NCI-H1930 (cell line): ENCODE measurements around the gene NUP35.
"Not testable (repeated sequence)": the region's sequence is repeated elsewhere in the genome, so short reads cannot be mapped to it uniquely, and the experiment has no call there.

Source experiments
- DNase-seq, 2 experiments: peaks; one replicate each; lab custom pipeline; 2025; lab: John Stamatoyannopoulos, UW

The NUP35 gene

DNA sequence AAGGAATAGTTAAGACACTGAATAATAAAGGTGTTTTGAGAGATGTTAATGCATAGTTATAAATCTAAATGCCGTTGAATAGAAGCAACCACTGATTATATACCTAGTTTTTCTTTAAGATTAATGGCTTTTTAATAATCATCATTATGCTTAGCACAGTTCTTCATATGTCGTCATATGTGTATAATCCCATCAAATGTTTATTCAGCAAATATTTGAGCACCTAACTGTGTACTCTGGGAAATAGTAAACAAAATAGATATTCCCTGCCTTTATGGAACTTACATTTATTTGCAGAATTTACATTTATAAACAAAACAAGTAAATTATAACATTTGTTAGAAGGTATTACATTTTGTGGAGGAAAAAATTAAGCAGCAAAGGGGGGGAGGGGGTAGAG lies 9.8 kb downstream of the NUP35 start:
- no peak for DNase-seq

DNA sequence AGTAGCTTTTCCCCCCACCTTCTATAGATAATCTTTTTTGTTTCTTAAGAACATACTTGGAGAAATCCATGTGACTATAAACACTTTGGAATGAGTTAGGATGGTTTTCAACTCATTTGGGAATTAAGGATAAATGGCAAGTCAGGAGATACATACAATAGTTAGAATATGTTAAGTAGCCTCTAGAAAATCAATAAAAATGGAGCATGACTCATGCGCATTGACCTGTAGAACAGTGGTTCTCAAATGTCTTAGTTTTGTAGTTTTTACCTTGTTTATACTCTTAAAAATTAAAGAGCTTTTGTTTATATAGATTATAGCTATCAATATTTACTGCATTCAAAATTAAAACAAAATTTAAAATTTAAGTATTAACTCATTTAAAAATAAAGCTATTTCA lies 24.7 kb downstream of the NUP35 start:
- DNase-seq: no peak

DNA sequence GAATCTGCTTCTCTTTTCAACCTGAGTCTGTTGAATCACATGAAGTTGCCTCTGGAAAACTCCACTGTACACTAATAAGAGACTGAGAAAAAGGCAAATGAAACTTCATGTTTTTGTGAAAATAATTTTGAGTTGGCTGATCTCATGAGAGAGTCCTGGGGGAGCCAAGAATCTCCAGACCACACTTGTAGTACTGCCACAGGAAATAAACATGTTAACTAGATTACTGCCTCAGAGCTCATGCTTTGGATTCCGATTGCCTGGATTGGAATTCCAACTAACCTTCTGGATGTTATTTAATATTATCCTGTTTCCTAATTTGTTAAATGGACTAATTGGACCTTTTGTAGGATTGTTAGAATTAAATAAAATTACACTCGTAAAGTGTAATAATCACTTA lies 25.2 kb downstream of the NUP35 start:
- no peak for DNase-seq

GRCh38 chr2:183152280-183152679 lies 28.0 kb downstream of the NUP35 start:
- DNase-seq: not testable (repeated sequence)

DNA sequence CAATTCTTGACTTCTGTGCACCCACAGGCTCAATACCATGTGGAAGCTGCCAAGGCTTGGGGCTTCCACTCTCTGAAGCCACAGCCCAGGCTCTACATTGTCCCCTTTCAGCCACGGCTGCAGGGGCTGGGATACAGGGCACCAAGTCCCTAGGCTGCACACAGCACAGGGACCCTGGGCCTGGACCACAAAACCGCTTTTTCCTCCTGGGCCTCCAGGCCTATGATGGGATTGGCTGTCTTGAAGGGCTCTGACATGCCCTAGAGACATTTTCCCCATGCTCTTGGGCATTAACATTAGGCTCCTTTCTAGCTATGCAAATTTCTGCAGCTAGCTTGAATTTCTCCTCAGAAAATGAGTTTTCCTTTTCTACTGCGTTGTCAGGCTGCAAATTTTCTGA lies 29.7 kb downstream of the NUP35 start:
- DNase-seq: no peak

DNA sequence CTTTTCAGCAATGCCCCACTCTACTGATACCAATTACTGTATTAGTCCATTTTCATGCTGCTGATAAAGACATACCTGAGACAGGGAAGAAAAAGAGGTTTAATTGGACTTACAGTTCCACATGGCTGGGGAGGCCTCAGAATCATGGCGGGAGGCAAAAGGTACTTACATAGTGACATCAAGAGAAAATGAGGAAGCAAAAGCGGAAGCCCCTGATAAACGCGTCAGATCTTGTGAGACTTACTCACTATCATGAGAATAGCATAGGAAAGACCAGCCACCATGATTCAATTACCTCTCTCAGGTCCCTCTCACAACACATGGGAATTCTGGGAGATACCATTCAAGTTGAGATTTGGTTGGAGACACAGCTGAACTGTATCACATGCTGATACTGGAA lies 30.5 kb downstream of the NUP35 start:
- DNase-seq: not testable (repeated sequence)

- no peak for DNase-seq
Observed at GRCh38 chr2:183157131-183157530, 32.9 kb downstream of the NUP35 start.

- DNase-seq: no peak
Observed at GRCh38 chr2:183162362-183162761, 38.1 kb downstream of the NUP35 start.

DNA sequence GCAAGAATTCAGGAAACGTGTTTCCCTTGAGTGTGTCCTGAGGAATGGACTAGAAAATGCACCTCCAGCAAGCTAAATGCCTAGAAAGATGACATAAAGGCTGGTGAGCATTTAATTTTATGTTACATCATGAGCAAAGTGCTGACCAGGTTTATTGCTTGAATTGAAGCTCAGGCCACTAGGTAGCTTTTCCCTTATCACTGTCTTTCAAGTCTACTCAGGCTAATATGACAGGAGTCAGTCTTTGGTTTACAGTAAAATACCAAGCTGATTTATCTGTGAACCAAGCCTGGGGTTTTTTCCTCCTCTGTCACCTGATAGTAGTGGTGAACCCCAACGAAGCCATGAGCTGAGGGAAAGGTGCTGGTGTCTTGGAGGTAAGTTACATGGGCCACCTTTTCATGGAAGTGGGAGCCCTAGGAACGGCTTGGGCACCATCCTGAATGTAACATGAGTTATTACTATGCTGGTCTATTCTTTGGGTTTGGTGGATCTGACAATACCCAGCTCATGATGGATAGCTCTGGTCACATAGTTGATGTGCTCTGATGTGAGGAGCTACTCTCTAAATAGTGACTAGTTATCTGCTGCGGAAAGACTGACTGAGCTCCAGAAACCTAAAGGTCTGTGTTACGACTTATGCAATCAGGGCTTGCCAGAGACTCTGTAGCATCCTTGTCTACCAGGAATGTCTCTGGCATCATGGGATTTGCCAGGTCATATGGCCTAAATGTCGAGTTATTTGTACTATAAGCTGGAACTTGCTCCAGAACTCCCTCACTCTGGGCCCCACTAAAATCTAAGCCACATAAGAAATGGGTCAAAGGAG lies 39.8 kb downstream of the NUP35 start:
- DNase-seq: no peak

- no peak for DNase-seq
Observed at GRCh38 chr2:183164650-183165015, 40.4 kb downstream of the NUP35 start.

- DNase-seq: no peak
Observed at GRCh38 chr2:183166210-183166609, 42.0 kb downstream of the NUP35 start.

GRCh38 chr2:183166976-183167375 lies 42.7 kb downstream of the NUP35 start:
- DNase-seq: not testable (repeated sequence)

DNA sequence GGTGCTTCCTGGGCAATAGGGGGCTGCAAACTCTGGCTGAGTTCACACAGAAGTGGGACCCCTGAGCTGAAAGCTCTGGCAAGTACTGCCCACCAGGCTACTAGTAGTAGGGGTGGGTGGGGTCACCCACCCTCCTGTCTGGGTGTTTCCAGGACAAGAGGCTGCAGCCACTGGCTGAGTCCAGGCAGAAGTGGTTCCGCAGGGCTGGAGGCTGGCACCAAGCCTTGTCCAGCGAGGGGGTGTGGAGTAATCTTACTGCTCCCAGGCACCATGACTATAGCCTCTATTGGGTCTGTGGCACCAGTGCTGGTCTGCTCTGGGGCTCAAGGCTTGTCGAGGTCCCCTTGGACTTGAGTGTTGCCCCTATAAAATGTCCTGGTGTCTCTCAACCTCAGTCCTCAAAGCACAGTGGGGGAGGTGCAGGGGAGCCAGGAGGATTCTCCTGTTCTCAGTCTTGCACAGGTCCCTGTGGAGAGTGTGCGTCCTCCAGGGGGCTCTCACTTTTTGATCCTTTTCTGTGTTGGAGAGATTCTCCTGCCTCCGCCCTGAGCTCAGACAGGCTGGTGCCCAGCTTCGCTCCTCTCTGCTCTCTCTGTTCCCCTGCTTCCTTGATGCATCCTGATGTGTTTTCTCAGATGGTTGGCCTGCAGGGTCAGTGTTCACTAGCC lies 48.1 kb downstream of the NUP35 start:
- DNase-seq: no peak

- DNase-seq: no peak
Observed at GRCh38 chr2:183179156-183179555, 54.9 kb downstream of the NUP35 start.

GRCh38 chr2:183185534-183185933 lies 61.3 kb downstream of the NUP35 start:
- DNase-seq: no peak

- DNase-seq: no peak
Observed at GRCh38 chr2:183186296-183186695, 62.1 kb downstream of the NUP35 start.

GRCh38 chr2:183186766-183187165 lies 62.5 kb downstream of the NUP35 start:
- DNase-seq: no peak

- DNase-seq: no peak
Observed at GRCh38 chr2:183192343-183192742, 68.1 kb downstream of the NUP35 start.

GRCh38 chr2:183193904-183194303 lies 69.7 kb downstream of the NUP35 start:
- no peak for DNase-seq

GRCh38 chr2:183195397-183195796 lies 71.2 kb downstream of the NUP35 start:
- no peak for DNase-seq

GRCh38 chr2:183195998-183196409 lies 71.8 kb downstream of the NUP35 start:
- DNase-seq: no peak

DNA sequence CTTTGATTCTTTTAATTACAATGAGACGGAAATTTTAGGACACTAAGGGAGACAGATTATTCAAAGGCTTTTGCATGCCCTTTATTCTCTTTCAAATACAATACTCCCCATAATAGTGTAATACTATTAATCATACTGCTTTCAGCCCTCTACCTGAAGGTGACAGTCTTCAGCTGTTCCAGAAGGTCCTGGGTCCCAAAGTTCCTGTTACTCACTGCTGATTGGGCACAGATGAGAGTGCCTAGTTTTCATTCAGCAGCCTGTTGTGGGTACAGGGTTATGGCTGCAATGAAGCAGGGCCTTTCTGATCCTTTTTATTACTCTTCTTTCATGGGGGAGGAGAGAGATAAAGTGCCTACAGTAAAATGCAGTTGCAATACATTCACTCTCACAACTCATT lies 80.2 kb downstream of the NUP35 start:
- no peak for DNase-seq

GRCh38 chr2:183207110-183207509 lies 82.9 kb downstream of the NUP35 start:
- no peak for DNase-seq
